ENCODE data around the gene RPS6KB2. TPM values are rescaled to one million over a fixed set of nuclear protein-coding genes. Genes with fewer than 3 reads are reported as not detected.
"Not testable (repeated sequence)": the region's sequence is repeated elsewhere in the genome, so short reads cannot be mapped to it uniquely, and the experiment has no call there.

The RPS6KB2 gene
- total RNA-seq, 1 donor from 2014 or later, result 72.3 TPM

GRCh38 chr11:67470337-67471002 is 42.2 kb downstream of the RPS6KB2 start:
- H3K27ac ChIP-seq, result no peak overlapping the region

GRCh38 chr11:67472882-67473281 is 44.6 kb downstream of the RPS6KB2 start:
- Histone ChIP-seq H3K36me3 (no peaks in the 10 kb centered on the region), H3K27ac (no peak overlapping the region), H3K4me3 (no peak overlapping the region), H3K4me1 (peaks cover 0 to 5% of the 10 kb centered on the region in 2 donors), H3K9me3 (no peaks in the 10 kb centered on the region), H3K27me3 (no peaks in the 10 kb centered on the region)
- no peak for DNase-seq (ENCODE audit: low spot score in 2 of 2)
- TF ChIP-seq CTCF (IDR thresholded peaks at IDR 0.05), result no peak
- intact Hi-C loops (cut with DNase I), result no loop called here

More at GRCh38 chr11:67470337-67471002, 42.2 kb downstream of the RPS6KB2 start:
- H3K36me3 ChIP-seq, result no peaks in the 10 kb centered on the region
- peaks cover 0 to 13% of the 10 kb centered on the region in 2 donors for H3K4me1 ChIP-seq
- no peak overlapping the region for H3K4me3 ChIP-seq
- no peak for TF ChIP-seq CTCF (IDR thresholded peaks at IDR 0.05)
- H3K9me3 ChIP-seq, result no peaks in the 10 kb centered on the region
- no peak for DNase-seq (ENCODE audit: low spot score in 2 of 2)
- H3K27me3 ChIP-seq, result no peaks in the 10 kb centered on the region
- intact Hi-C loops (cut with DNase I), result no loop called here

GRCh38 chr11:67476692-67477091 is 48.4 kb downstream of the RPS6KB2 start:
- H3K4me1 ChIP-seq; H3K36me3 ChIP-seq; H3K9me3 ChIP-seq; H3K27ac ChIP-seq; H3K4me3 ChIP-seq; intact Hi-C loops (cut with DNase I); DNase-seq (ENCODE audit: low spot score in 2 of 2); H3K27me3 ChIP-seq: not testable (repeated sequence)

GRCh38 chr11:67477344-67478050 is 49.2 kb downstream of the RPS6KB2 start:
- H3K9me3 ChIP-seq; H3K4me3 ChIP-seq; DNase-seq (ENCODE audit: low spot score in 2 of 2); H3K27me3 ChIP-seq; H3K27ac ChIP-seq; H3K4me1 ChIP-seq; H3K36me3 ChIP-seq; intact Hi-C loops (cut with DNase I): not testable (repeated sequence)

GRCh38 chr11:67482275-67482826 is 54.1 kb downstream of the RPS6KB2 start:
- peak overlapping the region; percentile 84 to 87 for H3K27ac ChIP-seq
- intact Hi-C loops (cut with DNase I), result loop anchor here (1.0 to 5.0 kb wide), 3 partner anchors 13 to 80 kb away; partner anchors contain the start of genes PITPNM1, PPP1CA, TBC1D10C and TMEM134
- no peak for DNase-seq (ENCODE audit: low spot score in 2 of 2)
- peak overlapping the region; percentile 53 to 66 for H3K4me3 ChIP-seq
- peaks cover 7 to 15% of the 10 kb centered on the region in 2 donors for H3K4me1 ChIP-seq
- H3K27me3 ChIP-seq, result no peaks in the 10 kb centered on the region
- no peaks in the 10 kb centered on the region for H3K9me3 ChIP-seq
- TF ChIP-seq CTCF (IDR thresholded peaks at IDR 0.05), result no peak
- H3K36me3 ChIP-seq, result peaks cover 6 to 8% of the 10 kb centered on the region in 2 donors

GRCh38 chr11:67482827-67483798 is 54.8 kb downstream of the RPS6KB2 start, which contains the start of gene AIP:
Gene AIP (plus strand): TSS chr11:67483026. CDS start chr11:67483159, 133 bp downstream.
- peak; percentile 20 to 28 (median 22) for TF ChIP-seq CTCF (IDR thresholded peaks at IDR 0.05)
- peak; percentile 92 to 99 for DNase-seq (ENCODE audit: low spot score in 2 of 2)
- intact Hi-C loops (cut with DNase I), result loop anchor here (1.0 to 5.0 kb wide), 4 partner anchors 14 to 81 kb away; partner anchors contain the start of genes CDK2AP2, PITPNM1, PPP1CA and TBC1D10C
- H3K27me3 ChIP-seq, result no peaks in the 10 kb centered on the region
- H3K4me1 ChIP-seq, result peaks cover 7 to 15% of the 10 kb centered on the region in 2 donors
- H3K9me3 ChIP-seq, result no peaks in the 10 kb centered on the region
- peaks cover 14 to 16% of the 10 kb centered on the region in 2 donors for H3K36me3 ChIP-seq
- H3K27ac ChIP-seq, result peak within 1 kb of the TSS; percentile 84 to 87
- peak within 1 kb of the TSS; percentile 53 to 66 for H3K4me3 ChIP-seq
